NCI-H748 (cell line): ENCODE results near the gene TPK1.
"Not testable (repeated sequence)": the region's sequence is repeated elsewhere in the genome, so short reads cannot be mapped to it uniquely, and the experiment has no call there.

Experiments used
- DNase-seq: peaks from one replicate; lab custom pipeline; 2025; ENCODE audit not compliant: unreplicated experiment; lab: John Stamatoyannopoulos, UW

Gene TPK1

DNA sequence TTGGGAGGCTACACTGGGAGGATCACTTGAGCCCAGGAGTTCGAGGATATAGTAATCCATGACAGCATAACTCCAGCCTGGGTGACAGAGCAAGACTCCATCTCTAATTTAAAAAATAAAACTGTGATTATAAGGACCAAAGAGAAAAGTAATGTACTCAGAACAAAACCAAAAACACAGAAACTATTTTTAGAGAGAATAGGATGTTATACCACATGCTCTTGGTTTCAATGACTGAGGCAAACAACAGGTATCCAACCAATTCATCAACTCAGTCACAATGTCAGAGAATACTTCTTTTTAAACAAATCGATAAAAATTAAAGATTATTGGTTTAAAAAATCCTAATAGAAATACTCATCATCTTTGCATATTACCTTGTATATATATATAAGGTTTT is 186.7 kb downstream of the TPK1 start:
- DNase-seq: no peak

DNA sequence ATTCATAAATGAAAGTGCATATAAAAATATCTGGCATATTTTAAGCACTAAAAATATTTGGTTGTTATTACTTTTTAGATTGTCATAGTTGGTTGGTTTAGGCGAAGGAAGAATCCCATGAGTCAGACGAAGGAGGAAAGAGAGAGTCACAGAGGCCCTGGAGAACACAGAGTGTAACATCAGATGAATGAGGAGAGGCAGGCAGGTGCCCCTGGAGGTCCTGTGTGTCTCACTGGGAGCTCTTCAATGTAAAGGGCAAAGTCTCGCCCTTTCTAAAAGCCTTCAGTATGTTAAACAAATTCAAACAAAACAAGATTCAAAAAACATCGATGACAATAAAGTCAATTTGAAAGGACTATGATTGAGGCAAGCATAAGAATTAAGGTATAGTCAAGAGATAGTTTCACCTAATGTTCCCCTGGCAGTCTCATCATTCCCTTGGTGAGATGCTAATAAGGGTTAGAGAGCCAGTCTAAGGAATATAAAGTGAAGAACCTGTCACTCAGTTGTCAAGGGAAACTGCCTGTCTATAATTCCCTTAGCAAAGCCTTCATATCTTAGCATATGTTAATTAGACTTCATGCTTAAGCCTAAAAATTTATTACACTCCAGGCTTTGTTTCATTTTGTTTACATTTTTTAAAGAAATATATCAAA is 194.3 kb downstream of the TPK1 start:
- DNase-seq: no peak

- DNase-seq: peak; percentile 27
These were observed 203.1 kb downstream of the TPK1 start for GRCh38 chr7:144632724-144633123.

GRCh38 chr7:144629598-144629997 is 206.3 kb downstream of the TPK1 start:
- DNase-seq: no peak

DNA sequence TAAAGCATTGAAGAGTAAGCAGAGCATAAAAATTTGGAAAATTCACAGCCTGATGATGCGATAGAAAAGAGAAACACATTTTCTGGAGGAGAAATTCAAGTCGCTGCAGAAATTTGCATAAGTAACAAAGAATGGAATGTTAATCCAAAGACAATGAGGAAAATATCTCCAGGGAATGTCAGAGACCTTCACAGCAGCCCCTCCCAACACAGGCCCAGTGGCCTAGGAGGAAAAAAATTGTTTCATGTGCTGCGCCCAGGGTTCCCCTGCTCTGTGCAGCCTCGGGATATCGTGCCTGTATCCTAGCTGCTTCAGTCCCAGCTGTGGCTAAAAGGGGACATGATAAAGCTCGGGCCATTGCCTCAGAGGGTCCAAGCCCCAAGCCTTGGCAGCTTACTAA is 206.8 kb downstream of the TPK1 start:
- DNase-seq: no peak

- DNase-seq: no peak
These were observed 207.7 kb downstream of the TPK1 start for GRCh38 chr7:144628176-144628575.

GRCh38 chr7:144622745-144623144 is 213.1 kb downstream of the TPK1 start:
- peak; percentile 46 for DNase-seq

DNA sequence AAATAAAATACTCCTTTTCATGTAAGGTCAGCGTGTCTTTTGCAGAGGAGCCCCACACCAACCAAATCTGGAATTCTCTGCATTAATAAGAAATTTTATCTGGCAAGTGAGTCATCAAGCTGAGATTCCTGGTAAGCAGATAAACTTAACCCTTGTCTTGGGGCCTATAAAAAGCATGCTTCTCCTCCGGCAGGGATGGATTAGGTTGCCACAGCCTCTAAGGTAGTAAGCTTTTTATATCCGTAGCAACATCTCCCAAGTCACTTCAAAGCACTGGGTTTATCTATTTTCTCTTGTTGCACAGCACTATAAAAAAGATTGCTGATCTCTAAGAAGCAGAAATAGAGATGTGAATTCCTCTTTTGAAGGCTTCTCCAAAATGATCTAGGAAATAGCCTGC is 229.6 kb downstream of the TPK1 start:
- no peak for DNase-seq

DNA sequence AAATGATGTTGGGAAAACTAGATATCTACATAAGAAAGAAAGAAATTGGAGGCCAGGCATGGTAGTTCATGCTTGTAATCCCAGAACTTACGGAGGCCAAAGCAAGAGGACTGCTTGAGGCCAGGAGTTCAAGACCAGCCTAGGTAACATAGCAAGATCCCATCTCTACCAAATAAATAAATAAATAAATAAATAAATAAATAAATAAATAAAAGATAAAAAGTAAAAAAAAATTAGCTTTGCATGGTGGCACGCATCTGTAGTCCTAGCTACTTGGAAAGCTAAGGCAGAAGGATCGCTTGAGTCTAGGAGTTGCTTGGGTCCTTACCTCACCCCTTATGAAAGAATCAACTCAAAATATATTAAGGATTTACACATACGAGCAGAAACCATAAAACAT is 238.9 kb downstream of the TPK1 start:
- DNase-seq: no peak

DNA sequence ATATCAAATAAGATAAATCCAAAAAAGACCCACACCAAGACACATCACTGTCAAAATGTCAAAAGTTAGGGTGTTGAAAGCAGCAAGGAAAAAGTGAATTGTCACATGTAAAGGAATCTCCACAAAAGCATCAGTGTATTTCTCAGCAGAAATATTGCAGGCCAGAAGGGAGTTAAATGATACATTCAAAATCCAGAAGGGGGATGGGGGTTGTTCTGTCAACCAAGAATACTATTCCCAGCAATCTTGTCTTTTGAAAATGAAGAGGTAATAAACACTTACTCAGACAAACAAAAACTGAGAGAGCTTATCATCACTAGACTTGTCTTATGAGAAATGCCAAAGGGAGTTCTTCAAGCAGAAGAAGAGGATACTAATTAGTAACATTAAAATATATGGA is 241.3 kb downstream of the TPK1 start:
- no peak for DNase-seq

DNA sequence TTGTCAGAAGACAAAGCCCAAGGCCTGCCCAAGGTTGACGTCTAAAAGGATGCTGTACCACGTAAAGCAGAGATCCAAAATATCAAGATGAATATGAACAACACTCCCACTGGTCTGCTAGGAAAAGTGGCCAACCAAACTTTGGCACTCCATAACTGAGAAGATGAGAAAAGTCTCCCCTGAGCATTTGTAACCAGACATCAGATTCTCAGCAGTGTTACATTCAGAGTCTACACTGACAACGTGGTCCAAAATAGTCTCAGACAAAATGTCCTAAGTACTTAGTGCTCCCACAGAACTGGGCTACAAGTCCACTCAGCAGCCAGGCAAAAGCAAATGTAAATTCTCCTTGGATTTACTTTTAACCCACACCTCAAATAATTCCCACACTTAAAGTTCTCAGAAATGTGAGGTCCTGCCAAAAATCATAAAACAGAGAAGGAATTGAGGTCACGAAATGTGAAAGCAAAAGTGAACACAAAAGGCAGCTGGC is 247.2 kb downstream of the TPK1 start:
- no peak for DNase-seq

- DNase-seq: no peak
These were observed 248.2 kb downstream of the TPK1 start for GRCh38 chr7:144587701-144588100.

GRCh38 chr7:144584726-144585125 is 251.1 kb downstream of the TPK1 start:
- no peak for DNase-seq

DNA sequence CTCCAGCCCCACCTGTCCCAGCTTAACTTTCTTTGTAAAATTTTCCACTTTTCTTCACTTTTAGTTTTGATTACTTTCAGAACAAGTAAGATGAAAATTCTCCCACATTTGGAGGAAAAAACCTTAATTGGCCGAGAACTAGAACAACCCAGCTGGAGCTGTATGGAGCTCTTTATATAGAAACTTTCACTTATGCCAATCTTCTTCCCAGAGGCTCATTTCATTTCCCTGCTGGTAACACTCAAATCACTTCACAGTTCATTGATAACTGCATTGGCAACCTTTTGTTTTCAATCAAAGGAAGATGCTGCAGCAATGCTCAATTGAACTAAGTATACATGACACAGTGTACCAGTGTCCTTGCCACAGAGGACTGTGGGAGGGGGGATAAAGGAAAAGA is 256.2 kb downstream of the TPK1 start:
- DNase-seq: no peak

- DNase-seq: no peak
These were observed 260.4 kb downstream of the TPK1 start for GRCh38 chr7:144575456-144575855.

- not testable (repeated sequence) for DNase-seq
These were observed 261.1 kb downstream of the TPK1 start for GRCh38 chr7:144574753-144575152.

- DNase-seq: no peak
These were observed 267.6 kb downstream of the TPK1 start for GRCh38 chr7:144568233-144568632.

GRCh38 chr7:144565586-144565985 is 270.3 kb downstream of the TPK1 start:
- DNase-seq: peak; percentile 80

GRCh38 chr7:144549861-144550260 is 286.0 kb downstream of the TPK1 start:
- DNase-seq: no peak

GRCh38 chr7:144548556-144548955 is 287.3 kb downstream of the TPK1 start:
- no peak for DNase-seq

DNA sequence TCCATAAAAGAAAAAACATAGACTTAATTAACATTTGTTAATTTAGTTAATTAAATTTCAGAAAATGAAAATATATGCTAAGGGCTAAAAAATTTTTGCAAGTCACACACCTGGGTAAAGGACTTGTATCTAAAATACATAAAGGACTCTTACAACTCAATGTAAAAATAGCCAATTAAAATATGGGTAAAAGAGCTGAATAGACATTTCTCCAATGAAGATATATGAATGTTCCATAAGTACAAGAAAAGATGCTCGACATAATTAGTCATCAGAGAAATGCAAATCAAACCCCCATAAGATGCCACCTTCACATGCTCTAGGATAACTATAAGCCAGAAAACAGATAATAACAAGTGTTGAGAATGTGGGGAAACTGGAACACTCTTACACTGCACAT is 288.0 kb downstream of the TPK1 start:
- no peak for DNase-seq

DNA sequence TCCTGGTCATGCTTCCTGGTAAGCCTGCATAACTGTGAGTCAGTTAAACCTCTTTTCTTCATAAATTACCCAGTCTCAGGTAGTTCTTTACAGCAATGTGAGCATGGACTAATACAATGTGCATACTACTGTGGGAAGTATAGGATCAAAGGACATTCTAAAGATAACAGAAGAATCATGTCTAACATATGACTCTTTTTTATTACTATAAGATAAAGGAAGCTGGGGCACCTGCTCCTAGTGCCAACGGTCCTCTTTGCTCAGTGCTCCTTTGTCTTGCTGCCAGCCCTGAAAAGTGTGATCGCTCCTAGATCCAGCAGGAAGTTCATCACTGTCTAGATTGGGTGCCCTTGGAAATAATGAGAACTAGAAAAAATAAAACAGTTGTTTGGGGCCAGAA is 289.1 kb downstream of the TPK1 start:
- no peak for DNase-seq

DNA sequence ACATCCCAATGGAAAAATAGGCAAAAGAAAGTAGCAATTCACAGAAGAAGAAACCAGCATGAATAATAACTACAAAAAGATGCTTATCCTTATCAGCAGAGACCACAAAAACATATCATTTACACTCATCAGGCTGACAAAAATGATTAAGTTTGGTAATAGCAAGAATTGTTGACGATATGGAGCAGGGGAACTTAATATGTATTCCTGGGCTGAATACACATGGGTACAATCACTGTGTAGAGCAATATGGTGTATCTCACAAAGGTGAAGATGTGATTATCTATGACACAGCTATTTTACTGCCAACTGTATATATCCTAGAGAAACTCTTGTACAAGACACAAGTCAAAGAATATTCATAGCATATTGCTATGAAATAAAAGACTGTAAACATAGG is 290.5 kb downstream of the TPK1 start:
- no peak for DNase-seq
